NOMO-1 treated with DMSO at 0.1 percent for 48 hours (cell line): ENCODE results near the gene TIE1.

ENCODE experiments used
- DNase-seq: peaks from one replicate; lab custom pipeline; 2025; ENCODE audit not compliant: unreplicated experiment; lab: John Stamatoyannopoulos, UW

TIE1 gene

DNA sequence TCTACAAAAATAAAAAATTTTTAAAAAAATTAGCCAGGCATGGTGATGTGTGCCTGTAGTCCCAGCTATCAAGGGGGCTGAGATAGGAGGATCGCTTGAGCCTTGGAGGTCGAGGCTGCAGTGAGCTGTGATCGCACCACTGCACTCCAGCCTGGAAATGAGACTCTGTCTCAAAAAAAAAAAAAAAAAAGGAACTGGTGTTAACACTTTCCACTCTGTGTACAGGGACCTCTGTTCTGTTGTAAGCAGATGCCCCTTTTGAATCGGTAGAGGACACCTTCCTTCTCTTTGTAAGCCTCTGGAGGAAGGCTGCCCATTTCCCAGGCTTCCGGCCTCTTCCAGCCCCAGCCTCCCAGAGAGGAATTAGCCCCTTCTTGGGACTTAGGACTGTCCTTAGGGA lies 8.1 kb upstream of the TIE1 start:
- DNase-seq, result no peak

DNA sequence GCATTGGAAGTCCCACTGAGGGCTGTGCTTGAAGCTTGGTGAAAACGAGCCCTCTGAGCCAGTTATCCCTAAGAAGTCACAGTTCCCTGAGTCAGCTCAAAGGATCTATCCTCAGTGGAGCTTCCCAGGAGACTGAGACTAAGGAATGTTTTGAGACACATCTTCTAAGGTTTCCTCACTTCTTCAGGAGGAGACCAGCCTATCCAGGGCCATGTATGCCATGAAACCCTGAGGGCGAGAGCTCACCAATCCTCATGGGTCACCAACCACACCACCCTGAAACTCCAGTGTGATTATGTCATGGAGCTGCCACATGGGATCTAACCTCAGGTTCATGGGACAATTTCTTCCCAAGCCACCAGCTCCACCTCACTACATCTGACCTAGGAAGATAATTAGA lies 7.6 kb upstream of the TIE1 start:
- DNase-seq, result no peak

- no peak for DNase-seq
Observed at GRCh38 chr1:43293896-43294760, 6.7 kb upstream of the TIE1 start.

DNA sequence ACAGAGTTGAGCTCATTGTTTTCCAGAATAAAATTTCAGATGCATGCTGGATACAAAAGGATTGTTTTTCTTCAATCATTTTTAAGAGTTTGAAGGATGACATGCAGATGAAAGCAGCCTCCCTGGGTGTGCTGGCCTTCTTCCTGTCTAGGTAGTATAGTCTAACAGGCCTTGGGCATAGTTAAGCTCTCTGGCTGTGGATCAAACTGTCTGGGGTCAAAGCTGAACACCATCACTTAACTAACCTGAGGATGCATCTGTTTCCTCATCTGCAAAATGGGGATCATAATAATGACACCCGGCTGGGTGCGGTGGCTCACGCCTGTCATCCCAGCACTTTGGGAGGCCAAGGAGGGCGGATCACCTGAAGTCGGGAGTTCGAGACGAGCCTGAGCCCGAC lies 6.0 kb upstream of the TIE1 start:
- no peak for DNase-seq

- no peak for DNase-seq
Observed at GRCh38 chr1:43296207-43296606, 4.6 kb upstream of the TIE1 start.

DNA sequence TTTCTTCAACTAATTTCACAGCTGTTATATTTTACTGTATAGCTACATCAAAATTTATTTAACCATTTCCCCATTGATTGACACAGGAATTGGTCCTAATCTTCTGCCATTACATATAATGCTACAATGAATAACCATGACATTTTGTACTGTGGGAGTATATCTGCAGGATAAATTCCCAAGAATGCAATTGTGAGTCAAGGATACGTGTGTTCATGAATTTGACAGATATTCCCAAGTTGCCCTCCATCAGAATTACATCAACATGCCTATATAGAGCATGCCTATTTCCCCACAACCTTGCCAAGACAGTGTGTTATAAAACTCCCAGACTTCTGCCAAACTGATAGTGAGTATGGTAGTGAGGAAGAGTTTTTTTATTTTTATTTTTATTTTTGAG lies 2.7 kb upstream of the TIE1 start:
- DNase-seq, result no peak

- no peak for DNase-seq
Observed at GRCh38 chr1:43299101-43299500, 1.7 kb upstream of the TIE1 start.

GRCh38 chr1:43302201-43302600 lies 1.4 kb downstream of the TIE1 start:
- DNase-seq, result no peak

- DNase-seq, result no peak
Observed at GRCh38 chr1:43302721-43303470, 2.1 kb downstream of the TIE1 start.

DNA sequence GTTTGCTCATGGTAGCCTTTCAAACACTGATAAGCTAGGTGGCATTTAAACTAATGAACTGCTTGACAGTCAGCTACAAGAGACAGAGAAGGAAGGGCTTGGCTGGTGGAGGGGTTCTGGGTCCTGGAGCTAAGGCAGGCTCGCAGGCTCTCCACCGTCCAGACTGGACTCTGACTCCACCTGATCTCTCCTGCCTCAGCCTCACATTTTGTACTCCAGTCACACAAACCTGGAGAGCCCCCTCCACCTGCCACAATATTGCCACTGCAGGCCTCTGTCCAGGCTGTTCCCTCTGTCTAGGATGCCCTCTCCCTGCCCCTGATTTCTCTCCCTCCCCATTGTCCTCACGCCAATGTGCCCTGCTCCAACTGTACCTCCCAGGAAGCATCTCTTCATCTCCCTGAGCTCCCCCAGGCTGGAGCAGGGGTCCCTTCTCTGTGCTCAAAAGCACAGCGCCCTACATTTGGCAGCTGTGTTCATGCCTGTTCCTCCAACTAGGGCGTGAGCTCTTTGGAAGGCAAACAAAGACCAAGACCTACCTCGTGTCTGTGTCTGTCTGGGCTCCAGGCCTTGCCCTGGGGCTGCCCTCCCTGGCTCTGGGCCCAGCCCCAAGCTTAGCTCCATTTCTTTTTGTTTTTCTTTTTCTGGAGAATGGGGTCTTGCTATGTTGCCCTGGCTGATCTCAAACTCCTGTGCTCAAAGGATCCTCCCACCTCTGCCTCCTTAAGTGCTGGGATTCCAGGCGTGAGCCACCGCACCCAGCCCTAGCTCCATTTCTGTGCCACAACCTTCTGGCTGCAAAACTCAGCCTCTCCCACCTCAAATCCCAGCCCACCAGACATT lies 2.9 kb downstream of the TIE1 start:
- no peak for DNase-seq

GRCh38 chr1:43304314-43304681 lies 3.5 kb downstream of the TIE1 start:
- no peak for DNase-seq

DNA sequence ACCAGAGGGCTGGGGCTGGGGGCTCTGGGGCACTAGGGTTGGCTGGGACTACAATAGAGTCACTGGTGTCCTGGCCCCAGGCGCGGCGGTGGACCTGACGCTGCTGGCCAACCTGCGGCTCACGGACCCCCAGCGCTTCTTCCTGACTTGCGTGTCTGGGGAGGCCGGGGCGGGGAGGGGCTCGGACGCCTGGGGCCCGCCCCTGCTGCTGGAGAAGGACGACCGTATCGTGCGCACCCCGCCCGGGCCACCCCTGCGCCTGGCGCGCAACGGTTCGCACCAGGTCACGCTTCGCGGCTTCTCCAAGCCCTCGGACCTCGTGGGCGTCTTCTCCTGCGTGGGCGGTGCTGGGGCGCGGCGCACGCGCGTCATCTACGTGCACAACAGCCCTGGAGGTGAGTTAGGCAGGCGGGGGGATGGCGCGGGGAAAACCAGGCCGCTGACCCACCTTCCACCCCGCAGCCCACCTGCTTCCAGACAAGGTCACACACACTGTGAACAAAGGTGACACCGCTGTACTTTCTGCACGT lies 4.1 kb downstream of the TIE1 start:
- no peak for DNase-seq

DNA sequence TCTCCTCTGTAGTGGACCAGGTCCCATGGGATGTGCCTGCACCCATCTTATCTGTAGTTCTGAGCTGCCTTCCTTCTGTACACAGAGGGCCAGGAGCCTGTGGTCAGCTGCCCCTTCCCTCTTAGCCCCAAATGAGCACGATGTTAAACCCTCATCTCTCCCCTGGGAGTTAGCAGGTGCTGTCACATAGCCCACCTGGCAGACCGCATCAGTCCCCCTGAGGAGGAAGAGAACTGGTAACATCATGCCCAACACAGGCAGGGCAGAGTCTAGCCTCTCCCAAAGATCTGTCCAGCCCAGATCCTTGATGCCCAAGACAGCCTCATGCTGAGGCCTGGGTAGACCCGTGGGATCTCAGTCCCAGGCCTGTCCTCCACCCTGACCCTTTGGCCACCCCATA lies 4.7 kb downstream of the TIE1 start:
- no peak for DNase-seq

GRCh38 chr1:43305926-43306687 lies 5.3 kb downstream of the TIE1 start:
- no peak for DNase-seq

DNA sequence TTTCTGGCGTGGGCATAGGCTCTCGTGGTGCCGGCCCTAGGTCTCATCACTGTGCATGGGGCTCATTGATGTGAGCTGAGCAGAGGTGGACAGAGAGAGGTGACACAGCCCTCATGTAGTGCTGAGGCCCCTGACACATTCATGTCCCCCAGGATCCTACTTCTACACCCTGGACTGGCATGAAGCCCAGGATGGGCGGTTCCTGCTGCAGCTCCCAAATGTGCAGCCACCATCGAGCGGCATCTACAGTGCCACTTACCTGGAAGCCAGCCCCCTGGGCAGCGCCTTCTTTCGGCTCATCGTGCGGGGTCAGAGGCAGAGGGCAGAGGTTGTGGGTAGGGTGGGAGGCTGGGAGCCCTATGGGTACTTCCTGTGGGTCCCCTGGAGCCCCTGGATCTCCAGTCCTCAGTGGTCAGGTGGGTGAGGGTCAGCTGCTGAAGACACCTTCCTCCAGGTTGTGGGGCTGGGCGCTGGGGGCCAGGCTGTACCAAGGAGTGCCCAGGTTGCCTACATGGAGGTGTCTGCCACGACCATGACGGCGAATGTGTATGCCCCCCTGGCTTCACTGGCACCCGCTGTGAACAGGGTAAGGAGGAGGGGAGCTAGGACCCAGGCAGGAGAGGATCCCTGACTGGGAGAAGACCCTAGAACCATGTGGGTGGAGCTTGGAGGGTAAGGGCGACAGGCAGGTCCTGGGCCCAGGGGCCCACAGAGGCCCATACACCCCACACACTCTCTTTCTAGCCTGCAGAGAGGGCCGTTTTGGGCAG lies 6.1 kb downstream of the TIE1 start:
- no peak for DNase-seq

GRCh38 chr1:43307458-43308158 lies 6.8 kb downstream of the TIE1 start:
- no peak for DNase-seq

- no peak for DNase-seq
Observed at GRCh38 chr1:43308635-43309404, 8.0 kb downstream of the TIE1 start.

DNA sequence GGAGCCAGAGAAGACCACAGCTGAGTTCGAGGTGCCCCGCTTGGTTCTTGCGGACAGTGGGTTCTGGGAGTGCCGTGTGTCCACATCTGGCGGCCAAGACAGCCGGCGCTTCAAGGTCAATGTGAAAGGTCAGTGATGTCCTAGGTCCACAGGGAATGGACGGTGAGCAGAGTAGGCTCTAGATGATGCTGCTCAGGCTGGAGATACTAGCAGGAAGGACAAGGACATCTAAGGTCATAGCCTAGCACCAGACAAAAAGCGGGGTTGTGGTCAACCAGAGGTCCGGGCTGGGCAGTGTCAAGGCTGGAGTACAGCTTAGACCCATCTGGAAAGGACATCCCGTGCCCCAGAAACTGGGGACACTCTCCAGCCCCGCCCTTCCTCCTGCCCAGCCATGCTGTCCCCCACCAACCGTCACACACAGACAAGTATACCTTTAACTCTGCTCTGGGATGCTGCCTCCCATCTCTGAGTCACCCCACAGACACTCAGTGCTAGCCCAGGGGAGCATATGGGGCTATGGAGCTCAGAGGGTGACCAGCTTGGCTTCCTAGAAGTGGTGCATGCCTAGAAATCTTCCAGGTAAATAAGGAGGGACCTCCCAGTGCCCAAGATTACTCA lies 8.7 kb downstream of the TIE1 start:
- no peak for DNase-seq
